ENCODE results near the gene APOD.
A peak's percentile ranks its signal among the peaks of the same experiment; 100 is the strongest.
"Not testable (repeated sequence)": the region's sequence is repeated elsewhere in the genome, so short reads cannot be mapped to it uniquely, and the experiment has no call there.

The APOD gene

GRCh38 chr3:195617784-195618659 is 34.3 kb upstream of the APOD start:
- not testable (repeated sequence) for DNase-seq (ENCODE audit: low spot score)

GRCh38 chr3:195617134-195617533 is 33.4 kb upstream of the APOD start:
- DNase-seq (ENCODE audit: low spot score): not testable (repeated sequence)

GRCh38 chr3:195616681-195617080 is 32.9 kb upstream of the APOD start:
- DNase-seq (ENCODE audit: low spot score): no peak

GRCh38 chr3:195615952-195616537 is 32.3 kb upstream of the APOD start:
- DNase-seq (ENCODE audit: low spot score): not testable (repeated sequence)

GRCh38 chr3:195614672-195615504 is 31.1 kb upstream of the APOD start:
- DNase-seq (ENCODE audit: low spot score): not testable (repeated sequence)

GRCh38 chr3:195613468-195614069 is 29.8 kb upstream of the APOD start:
- no peak for DNase-seq (ENCODE audit: low spot score)

- DNase-seq (ENCODE audit: low spot score): no peak
Measured at GRCh38 chr3:195612075-195612800, 28.5 kb upstream of the APOD start.

- DNase-seq (ENCODE audit: low spot score): peak; percentile 70
Measured at GRCh38 chr3:195609229-195609628, 25.5 kb upstream of the APOD start.

- DNase-seq (ENCODE audit: low spot score): not testable (repeated sequence)
Measured at GRCh38 chr3:195601785-195602184, 18.0 kb upstream of the APOD start.

GRCh38 chr3:195601382-195601781 is 17.6 kb upstream of the APOD start:
- DNase-seq (ENCODE audit: low spot score): no peak

- DNase-seq (ENCODE audit: low spot score): not testable (repeated sequence)
Measured at GRCh38 chr3:195599926-195600325, 16.2 kb upstream of the APOD start.

- DNase-seq (ENCODE audit: low spot score): not testable (repeated sequence)
Measured at GRCh38 chr3:195599516-195599915, 15.8 kb upstream of the APOD start.

- no peak for DNase-seq (ENCODE audit: low spot score)
Measured at GRCh38 chr3:195597848-195598247, 14.1 kb upstream of the APOD start.

GRCh38 chr3:195597229-195597628 is 13.5 kb upstream of the APOD start:
- no peak for DNase-seq (ENCODE audit: low spot score)

- DNase-seq (ENCODE audit: low spot score): no peak
Measured at GRCh38 chr3:195596765-195597171, 13.0 kb upstream of the APOD start.

GRCh38 chr3:195595785-195596531 is 12.2 kb upstream of the APOD start:
- no peak for DNase-seq (ENCODE audit: low spot score)

GRCh38 chr3:195591852-195592251 is 8.1 kb upstream of the APOD start:
- DNase-seq (ENCODE audit: low spot score): no peak

GRCh38 chr3:195591220-195591619 is 7.5 kb upstream of the APOD start:
- no peak for DNase-seq (ENCODE audit: low spot score)

- DNase-seq (ENCODE audit: low spot score): not testable (repeated sequence)
Measured at GRCh38 chr3:195590381-195590780, 6.6 kb upstream of the APOD start.

- not testable (repeated sequence) for DNase-seq (ENCODE audit: low spot score)
Measured at GRCh38 chr3:195589796-195590195, 6.1 kb upstream of the APOD start.

GRCh38 chr3:195587824-195588223 is 4.1 kb upstream of the APOD start:
- peak; percentile 49 for DNase-seq (ENCODE audit: low spot score)

Data from activated CD4-positive, alpha-beta T cell treated with anti-CD3 and anti-CD28 coated beads, Interleukin-2, Interleukin-4, amounts not matched to agents 100 ng/mL and 50 ng/mL, durations not matched to agents 16 hours and 8 hours (primary cell).